Left lobe of liver (tissue), 2 donors: ENCODE data around the gene IFNA8. TPM values are rescaled to one million over a fixed set of nuclear protein-coding genes. Genes with fewer than 3 reads are reported as not detected.
A peak's percentile ranks its signal among the peaks of the same experiment; 100 is the strongest.
"Not testable (repeated sequence)": the region's sequence is repeated elsewhere in the genome, so short reads cannot be mapped to it uniquely, and the experiment has no call there.

Source experiments
- ATAC-seq: fragments of 200-7000 bp; cut with Tn5 transposase; one replicate; pipeline ENCODE4 v1.9.1; 2020; ENCODE audit warnings: mild to moderate bottlenecking, moderate library complexity
- DNase-seq: peaks from one replicate; pipeline ENCODE4 v3.0.0-alpha.2; 2020; ENCODE audit warnings: low spot score
- total RNA-seq: library from RNA; stranded (reverse); gene quantifications from one replicate; pipeline ENCODE4 v1.2.1, GENCODE V29; 2021
- donor health status: DM: no; HTN: no; CAD: no; lungs with moderate emphysema.
- donor health status: DM: no; HTN: yes; CAD: no.

IFNA8 gene
- total RNA-seq, 1 donor from 2014 or later = not detected

DNA sequence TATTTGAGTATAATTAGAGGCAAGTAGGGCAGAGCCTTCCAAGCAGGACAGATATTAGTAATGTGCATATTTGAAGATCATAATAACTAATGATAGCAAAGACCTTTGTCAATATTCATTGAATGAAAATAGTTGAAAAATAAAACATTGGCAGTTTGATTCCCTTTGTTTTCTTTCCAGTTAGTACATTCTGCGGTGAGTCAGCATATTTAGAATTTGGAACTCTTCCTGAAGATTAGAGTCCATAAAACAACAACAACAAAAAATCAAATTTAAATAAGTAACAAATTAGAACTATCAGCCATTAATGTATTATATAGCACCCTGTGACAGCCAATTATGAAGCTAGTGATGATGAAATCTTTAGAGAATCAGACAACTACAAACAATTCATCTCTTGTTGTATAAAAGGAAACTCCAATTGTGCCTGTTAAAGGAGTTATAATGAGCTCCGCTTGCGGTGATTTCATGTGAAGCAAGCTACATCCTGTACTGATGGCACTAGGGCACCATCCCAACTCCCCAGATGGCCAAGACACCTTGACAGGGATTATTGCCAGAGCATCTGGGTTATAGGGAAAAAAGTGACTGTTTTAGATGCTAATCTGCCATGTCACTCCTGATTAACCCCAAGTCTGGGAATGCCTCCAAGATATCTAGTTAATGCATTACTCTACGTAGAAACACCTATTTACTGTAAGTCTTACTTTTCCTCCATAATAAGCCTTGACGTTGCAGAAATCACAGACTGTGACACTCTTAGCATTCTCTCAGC lies 6.8 kb downstream of the IFNA8 start:
- ATAC-seq = no peak
- DNase-seq = no peak

DNA sequence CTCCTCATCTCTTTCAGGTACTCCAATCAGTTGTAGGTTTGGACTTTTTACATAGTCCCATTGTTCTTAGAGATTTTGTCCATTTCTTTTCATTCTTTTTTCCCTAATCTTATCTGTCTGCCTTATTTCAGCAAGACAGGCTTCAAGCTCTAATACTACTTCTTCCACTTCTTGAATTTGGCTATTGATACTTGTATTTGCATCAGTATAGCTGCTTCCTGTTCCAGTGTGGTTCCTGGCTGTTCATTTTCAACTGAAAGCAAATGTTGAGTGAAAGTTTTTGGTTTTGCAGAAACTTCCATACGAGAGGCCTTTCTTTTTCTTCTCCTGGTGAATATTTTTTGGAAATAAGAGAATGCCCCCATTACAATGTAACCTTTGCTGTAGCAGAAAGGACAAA lies 19.3 kb downstream of the IFNA8 start:
- no peak for ATAC-seq
- no peak for DNase-seq

DNA sequence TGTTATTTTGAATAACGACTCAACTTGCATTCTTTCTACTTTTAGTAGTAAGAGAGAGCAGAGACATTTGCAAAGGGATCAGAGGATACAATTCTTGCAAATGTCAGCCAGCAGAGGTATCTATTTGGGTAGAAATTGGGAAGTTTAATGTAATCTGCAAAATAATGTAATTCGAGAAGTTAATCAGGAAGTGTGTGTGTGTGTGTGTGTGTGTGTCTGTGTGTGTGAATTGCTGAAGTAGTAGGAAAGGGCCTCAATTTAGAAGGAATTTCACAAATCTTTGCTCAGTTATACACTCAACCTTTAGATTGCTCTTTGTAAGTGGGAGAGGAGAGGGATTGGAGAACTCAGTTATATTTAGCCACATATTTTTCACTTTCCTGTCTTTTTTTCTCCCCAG lies 20.3 kb downstream of the IFNA8 start:
- ATAC-seq (no peak), DNase-seq (no peak)

DNA sequence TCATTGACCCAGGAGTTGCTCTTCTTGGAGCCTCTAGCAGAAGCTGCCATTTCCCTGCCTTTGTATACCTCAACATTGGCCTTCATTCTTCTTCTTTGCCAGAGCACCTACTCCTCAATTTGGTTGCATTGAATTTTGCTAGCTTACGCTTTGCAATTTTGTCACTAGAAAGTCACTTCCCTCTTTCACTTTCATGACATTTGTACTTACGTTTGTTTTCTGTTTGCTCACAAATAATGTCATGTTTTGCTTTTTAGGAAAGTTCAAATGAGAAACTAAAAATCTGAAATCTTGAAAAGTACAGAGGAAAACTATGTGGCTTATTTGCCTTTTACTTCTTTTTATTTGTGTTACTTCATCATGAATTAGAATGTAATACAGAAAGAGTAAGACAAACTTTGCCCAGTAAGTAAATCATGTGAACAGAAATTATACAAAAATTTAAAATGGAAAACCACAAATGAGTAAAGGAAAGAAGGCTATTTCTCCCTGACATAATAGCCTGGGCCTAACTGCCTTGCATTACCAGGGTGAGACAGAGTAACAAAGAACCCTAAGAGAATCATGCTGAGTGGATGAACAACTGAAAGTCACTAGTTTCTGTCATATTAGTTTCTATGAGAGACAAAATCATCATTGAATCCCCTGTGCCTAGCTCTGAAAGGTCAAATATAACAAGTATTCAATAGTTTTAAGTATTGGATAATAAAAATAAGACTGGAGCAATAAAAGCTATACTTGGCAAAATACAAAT lies 23.9 kb downstream of the IFNA8 start:
- no peak for DNase-seq
- ATAC-seq = no peak

DNA sequence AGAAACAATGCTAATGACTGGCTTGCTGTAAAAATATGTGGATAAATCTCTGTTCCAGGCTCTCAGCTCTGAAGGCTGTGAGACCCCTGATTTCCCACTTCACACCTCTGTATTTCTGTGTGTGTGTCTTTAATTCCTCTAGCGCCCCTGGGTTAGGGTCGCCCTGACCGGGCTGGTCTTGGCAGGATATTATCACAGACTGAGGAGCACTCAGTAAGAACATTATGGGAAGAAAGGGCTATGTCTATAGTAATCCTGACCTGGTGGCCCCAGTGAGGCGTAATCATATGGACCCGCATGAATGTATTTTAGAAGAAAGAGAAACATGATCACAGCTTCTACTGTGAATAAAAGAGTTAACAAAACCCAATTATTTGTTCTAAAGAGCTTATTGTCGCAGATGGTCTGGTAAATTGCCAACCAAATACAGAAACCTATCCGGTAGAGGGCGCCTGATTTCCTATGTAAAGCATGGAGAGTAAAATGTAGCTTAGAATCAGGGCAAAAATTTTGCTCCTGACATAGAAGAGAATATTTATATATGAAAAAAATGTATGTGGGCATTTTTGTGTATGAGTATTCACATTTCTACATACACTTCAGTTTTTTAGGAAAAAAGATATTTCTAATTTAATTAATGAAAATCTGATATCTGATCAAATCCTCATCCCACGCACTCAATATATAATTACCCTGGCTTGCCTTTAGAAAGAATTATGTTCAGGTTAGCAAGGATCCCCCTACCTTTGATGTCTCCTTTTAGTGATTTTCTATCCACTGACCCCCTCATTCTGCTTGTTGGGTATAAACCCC lies 25.5 kb downstream of the IFNA8 start:
- DNase-seq = no peak
- peak; percentile 58 for ATAC-seq

DNA sequence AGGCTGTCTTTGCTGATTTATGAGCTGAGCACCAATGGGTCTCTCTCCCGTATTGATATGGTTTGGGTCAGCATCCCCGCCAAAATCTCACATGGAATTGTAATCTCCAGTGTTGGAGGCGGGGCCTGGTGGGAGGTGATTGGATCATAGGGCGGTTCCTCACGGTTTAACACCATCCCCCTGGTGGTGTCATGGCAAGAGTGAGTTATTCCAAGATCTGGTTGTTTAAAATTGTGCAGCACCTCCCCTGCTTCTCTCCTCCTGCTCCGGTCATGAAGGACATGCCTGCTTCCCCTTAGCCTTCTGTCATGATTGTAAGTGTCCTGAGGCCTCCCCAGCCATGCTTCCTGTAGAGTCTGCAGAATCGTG lies 26.1 kb downstream of the IFNA8 start:
- not testable (repeated sequence) for DNase-seq, ATAC-seq

DNA sequence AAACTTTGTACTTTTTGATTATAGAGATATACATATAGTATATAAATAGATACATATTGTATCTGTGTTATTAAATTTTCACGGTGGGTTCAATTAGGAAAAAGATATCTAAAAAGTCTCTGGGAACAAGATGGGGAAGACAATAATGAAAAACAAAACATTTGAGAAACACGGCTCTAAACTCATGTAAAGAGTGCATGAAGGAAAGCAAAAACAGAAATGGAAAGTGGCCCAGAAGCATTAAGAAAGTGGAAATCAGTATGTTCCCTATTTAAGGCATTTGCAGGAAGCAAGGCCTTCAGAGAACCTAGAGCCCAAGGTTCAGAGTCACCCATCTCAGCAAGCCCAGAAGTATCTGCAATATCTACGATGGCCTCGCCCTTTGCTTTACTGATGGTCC lies 31.2 kb downstream of the IFNA8 start, which contains the start of gene IFNA1:
Gene IFNA1 (plus strand): TSS at position 301 of the 400 bp plus-strand sequence. CDS start 69 bp downstream, at position 370.
- ATAC-seq = no peak
- no peak for DNase-seq

DNA sequence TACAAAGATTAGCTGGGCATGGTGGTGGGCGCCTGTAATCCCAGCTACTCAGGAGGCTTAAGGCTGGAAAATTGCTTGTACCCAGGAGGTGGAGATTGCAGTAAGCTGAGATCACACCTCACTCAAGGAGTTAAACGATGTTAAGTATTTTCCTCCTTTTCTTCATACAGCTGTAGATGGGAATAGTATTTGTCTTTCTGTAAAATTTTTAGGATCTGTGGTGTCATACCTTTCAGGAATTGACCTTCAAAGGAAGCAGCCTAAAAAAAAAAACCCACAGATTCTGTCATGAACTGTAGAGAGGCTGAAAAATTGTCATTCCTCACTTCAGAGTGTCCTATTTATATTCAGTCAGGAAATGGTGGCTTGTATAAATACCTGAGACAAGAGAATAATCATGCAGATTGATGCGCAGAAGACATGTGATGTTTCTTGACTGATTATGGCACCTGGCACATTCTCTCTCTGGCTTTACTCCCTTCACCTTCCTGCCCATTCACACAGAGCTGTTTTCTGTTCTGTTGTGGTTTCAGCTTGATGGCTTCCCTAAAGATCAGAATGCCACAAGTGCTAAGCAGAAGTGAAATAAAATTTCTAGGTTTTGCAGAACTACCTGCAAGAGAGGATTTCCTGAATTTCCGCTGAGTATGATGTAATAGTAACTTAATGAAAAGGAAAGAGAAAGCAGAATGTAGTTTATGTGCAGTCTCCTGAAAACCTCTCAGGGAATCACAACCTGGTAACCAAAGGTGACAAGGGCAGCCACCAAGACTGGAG lies 35.1 kb downstream of the IFNA8 start:
- DNase-seq (no peak), ATAC-seq (no peak)

DNA sequence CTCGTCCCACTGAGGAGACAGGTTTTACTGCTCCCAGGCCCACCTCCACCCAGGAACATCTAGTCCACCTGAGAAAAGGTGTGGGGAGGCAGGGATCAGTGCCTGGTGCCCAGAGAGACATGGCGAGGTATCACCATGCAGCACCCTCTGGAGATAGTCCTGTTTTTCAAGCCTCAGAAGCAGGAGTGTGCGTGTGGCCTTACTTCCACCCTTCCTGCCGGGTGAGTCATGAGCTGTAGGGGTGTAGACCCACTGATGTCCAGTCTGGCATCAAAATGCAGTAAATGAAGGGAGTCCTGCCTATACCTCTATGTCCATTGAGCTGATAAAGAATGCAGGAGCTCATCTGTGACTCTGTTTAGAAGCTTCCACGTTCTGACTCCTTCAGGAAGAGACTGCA lies 40.4 kb downstream of the IFNA8 start:
- not testable (repeated sequence) for ATAC-seq, DNase-seq

DNA sequence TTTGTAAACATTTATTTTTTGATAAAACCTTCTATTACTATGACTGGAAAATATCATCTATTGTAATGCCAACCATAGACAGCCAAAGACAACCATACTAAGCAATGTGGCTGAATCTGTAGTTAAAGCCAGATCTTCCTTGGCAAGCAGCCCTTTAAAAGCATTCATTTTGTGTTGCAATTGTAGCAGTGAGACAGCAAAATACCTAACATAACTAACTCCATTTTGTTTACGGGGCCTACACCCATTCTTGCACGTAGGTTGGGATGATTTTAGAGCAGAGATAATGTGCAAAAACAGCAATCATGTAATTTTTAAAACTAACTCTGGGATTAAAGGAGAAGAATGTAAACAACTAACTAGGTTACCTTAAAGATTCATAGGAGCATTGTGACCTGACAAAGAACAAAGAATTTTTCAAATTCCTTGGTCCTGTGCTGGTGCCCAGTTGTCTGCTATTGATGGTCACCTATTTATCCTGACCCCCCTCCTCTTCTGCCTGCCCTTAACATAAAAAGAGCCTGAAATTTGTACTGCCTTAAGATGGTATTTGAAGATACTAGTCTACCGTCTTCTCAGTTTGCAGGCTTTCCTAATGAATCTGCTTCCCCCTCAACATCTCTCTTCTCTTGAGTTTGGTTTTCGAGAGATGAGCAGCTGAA lies 41.9 kb downstream of the IFNA8 start:
- DNase-seq = no peak
- ATAC-seq = no peak

DNA sequence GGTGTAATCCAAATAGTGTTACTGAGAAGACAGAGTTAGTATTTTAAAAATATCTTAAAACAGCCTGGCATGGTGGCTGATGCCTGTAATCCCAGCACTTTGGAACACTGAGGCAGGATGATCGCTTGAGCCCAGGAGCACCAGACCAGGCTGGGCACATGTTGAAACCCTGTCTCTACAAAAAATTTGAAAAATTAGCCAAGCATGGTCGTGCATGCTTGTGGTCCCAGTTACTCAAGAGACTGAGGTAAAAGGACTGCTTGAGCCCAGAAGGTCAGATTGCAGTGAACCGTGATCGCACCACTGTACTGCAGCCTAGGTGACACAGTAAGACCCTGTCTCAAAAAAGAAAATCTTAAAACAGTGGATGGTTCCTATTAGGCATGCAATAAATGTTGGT lies 43.8 kb downstream of the IFNA8 start:
- DNase-seq (no peak), ATAC-seq (no peak)

DNA sequence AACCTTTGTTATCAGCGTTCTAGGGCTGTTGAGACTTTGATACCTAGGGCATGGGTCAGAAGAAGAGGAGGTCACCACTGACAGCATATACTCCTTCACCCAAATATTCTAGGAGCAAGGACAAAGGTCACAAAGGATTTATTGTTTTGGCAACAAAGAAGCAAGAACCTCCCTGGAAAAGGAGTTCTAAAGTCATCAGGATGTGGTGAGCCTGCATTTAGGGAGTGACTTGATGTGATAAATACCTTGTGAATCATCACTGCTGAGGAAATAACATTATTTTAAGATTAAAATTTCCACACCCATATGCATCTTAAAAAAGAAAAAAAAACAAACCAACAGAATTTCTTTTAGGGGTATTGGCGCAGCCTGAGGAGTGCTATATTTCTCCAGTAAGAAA lies 45.2 kb downstream of the IFNA8 start:
- no peak for DNase-seq
- no peak for ATAC-seq

DNA sequence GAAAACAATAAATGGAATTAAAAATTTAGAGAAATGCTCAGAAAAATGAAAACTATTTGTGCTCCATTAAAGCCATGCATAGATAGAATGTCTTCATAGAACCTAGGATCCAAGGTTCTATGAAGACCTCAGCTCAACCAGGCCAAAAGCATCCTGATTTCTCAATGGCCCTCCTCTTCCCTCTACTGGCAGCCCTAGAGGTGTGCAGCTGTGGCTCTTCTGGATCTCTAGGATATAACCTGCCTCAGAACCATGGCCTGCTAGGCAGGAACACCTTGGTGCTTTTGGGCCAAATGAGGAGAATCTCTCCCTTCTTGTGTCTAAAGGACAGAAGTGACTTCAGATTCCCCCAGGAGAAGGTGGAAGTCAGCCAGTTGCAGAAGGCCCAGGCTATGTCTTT lies 46.4 kb downstream of the IFNA8 start:
- ATAC-seq (peak; percentile 85), DNase-seq (no peak)

Other genes starting within 250 kb of the IFNA8 start
- not detected for gene IFNA21, start 242.5 kb upstream of the IFNA8 start, total RNA-seq
- not detected for gene IFNA4, start 221.5 kb upstream of the IFNA8 start, total RNA-seq
- not detected for gene IFNA7, start 206.9 kb upstream of the IFNA8 start, total RNA-seq
- gene IFNA10, start 202.0 kb upstream of the IFNA8 start, total RNA-seq = not detected
- not detected for gene IFNA16, start 191.8 kb upstream of the IFNA8 start, total RNA-seq
- gene IFNA17, start 180.9 kb upstream of the IFNA8 start, total RNA-seq = not detected
- not detected for gene IFNA14, start 169.1 kb upstream of the IFNA8 start, total RNA-seq
- not detected for gene IFNA5, start 103.8 kb upstream of the IFNA8 start, total RNA-seq
- gene KLHL9, start 73.7 kb upstream of the IFNA8 start, total RNA-seq = 6.2 TPM
- gene IFNA6, start 58.2 kb upstream of the IFNA8 start, total RNA-seq = not detected
- not detected for gene IFNA13, start 41.1 kb upstream of the IFNA8 start, total RNA-seq
- gene IFNA2, start 23.7 kb upstream of the IFNA8 start, total RNA-seq = not detected
- not detected for gene IFNA1, start 31.3 kb downstream of the IFNA8 start, total RNA-seq
- not detected for gene IFNE, start 73.2 kb downstream of the IFNA8 start, total RNA-seq